HEK293 (cell line): ENCODE measurements around the gene RBBP8.

Experiments
- CTCF ChIA-PET: fragments of 350-600 bp; formaldehyde crosslinking; extraction: SDS; loops from one replicate; lab custom pipeline; 2021; ENCODE audit warnings: antibody characterized with exemption; lab: Yijun Ruan, JAX
- POLR2A ChIA-PET: fragments of 300-600 bp; formaldehyde crosslinking; extraction: SDS; loops from one replicate; lab custom pipeline; 2020; ENCODE audit warnings: antibody characterized with exemption, inconsistent platforms; lab: Yijun Ruan, JAX
- H3K27ac ChIP-seq: fragments of 200-500 bp; sonication (Bioruptor generic); 2 replicates; pipeline ENCODE4 v1.5.1; 2014; ENCODE audit warnings: low read depth, low read length, control low read depth, inconsistent platforms; ENCODE audit errors: extremely low read depth
- H3K36me3 ChIP-seq, 2 experiments: fragments of 200-500 bp in 1 of 2; sonication (Bioruptor generic) in 1 of 2; 1 replicate in 1 of 2; 2 replicates in 1 of 2; pipeline ENCODE4 v1.5.1; 2014 to 2017; ENCODE audit warnings: inconsistent platforms in 2 of 2, low read length in 2 of 2; ENCODE audit not compliant: control insufficient read depth in 2 of 2, insufficient read depth in 1 of 2
- H3K4me1 ChIP-seq: fragments of 200-500 bp; sonication (Bioruptor generic); 2 replicates; pipeline ENCODE4 v1.5.1; 2014; ENCODE audit warnings: mild to moderate bottlenecking, low read length, inconsistent platforms; ENCODE audit not compliant: control insufficient read depth, insufficient read depth
- H3K4me3 ChIP-seq: 2 replicates; pipeline ENCODE4 v1.5.1; 2011; ENCODE audit warnings: low read depth, mild to moderate bottlenecking, control low read depth, low read length, moderate library complexity
- H3K9me3 ChIP-seq: fragments of 200-500 bp; sonication (Bioruptor generic); 2 replicates; pipeline ENCODE4 v1.5.1; 2014; ENCODE audit warnings: low read depth, low read length, inconsistent platforms; ENCODE audit not compliant: control insufficient read depth, insufficient read depth
- EGR2 ChIP-seq: fragments of 450-650 bp; formaldehyde crosslinking; IDR thresholded peaks from 2 replicates; pipeline ENCODE4 v1.5.1; 2016; ENCODE audit warnings: low read depth, missing biosample characterization, missing genetic modification characterization
- GFI1B ChIP-seq: fragments of 450-650 bp; formaldehyde crosslinking; IDR thresholded peaks from 2 replicates; pipeline ENCODE4 v1.5.1; 2016; ENCODE audit warnings: missing biosample characterization, missing genetic modification characterization
- HOXC10 ChIP-seq: sonication (generic); formaldehyde crosslinking; IDR thresholded peaks from 2 replicates; pipeline ENCODE4 v1.8.1; 2023; ENCODE audit warnings: mild to moderate bottlenecking, missing genetic modification reagents
- OSR2 ChIP-seq: fragments of 450-650 bp; formaldehyde crosslinking; IDR thresholded peaks from 2 replicates; pipeline ENCODE4 v1.5.1; 2016; ENCODE audit warnings: missing biosample characterization, missing genetic modification characterization
- SCRT2 ChIP-seq: fragments of 450-650 bp; formaldehyde crosslinking; IDR thresholded peaks from 2 replicates; pipeline ENCODE4 v1.5.1; 2016; ENCODE audit warnings: missing biosample characterization, missing genetic modification characterization
- SP2 ChIP-seq: fragments of 450-650 bp; formaldehyde crosslinking; IDR thresholded peaks from 2 replicates; pipeline ENCODE4 v1.5.1; 2016; ENCODE audit warnings: missing biosample characterization, missing genetic modification characterization
- WT1 ChIP-seq: fragments of 450-650 bp; formaldehyde crosslinking; IDR thresholded peaks from 2 replicates; pipeline ENCODE4 v1.5.1; 2016; ENCODE audit warnings: missing biosample characterization, missing genetic modification characterization
- YY1 ChIP-seq: fragments of 450-650 bp; formaldehyde crosslinking; IDR thresholded peaks from 2 replicates; pipeline ENCODE4 v1.5.1; 2018; ENCODE audit warnings: missing biosample characterization, missing genetic modification characterization
- ZBTB48 ChIP-seq: fragments of 450-650 bp; formaldehyde crosslinking; IDR thresholded peaks from 2 replicates; pipeline ENCODE4 v1.5.1; 2016; ENCODE audit warnings: missing biosample characterization, missing genetic modification characterization
- ZEB2 ChIP-seq: fragments of 450-650 bp; formaldehyde crosslinking; IDR thresholded peaks from 2 replicates; pipeline ENCODE4 v1.5.1; 2016; ENCODE audit warnings: missing biosample characterization, missing genetic modification characterization
- ZFP41 ChIP-seq: fragments of 450-650 bp; formaldehyde crosslinking; IDR thresholded peaks from 2 replicates; pipeline ENCODE4 v1.5.1; 2016; ENCODE audit warnings: missing biosample characterization, missing genetic modification characterization, borderline replicate concordance
- ZFP69B ChIP-seq: fragments of 450-650 bp; formaldehyde crosslinking; IDR thresholded peaks from 2 replicates; pipeline ENCODE4 v1.5.1; 2016; ENCODE audit warnings: missing biosample characterization, missing genetic modification characterization
- ZNF112 ChIP-seq: fragments of 450-650 bp; formaldehyde crosslinking; IDR thresholded peaks from 2 replicates; pipeline ENCODE4 v1.5.0; 2017; ENCODE audit warnings: missing biosample characterization, missing genetic modification characterization
- ZNF138 ChIP-seq: fragments of 450-650 bp; formaldehyde crosslinking; IDR thresholded peaks from 2 replicates; pipeline ENCODE4 v1.5.1; 2016; ENCODE audit warnings: missing biosample characterization, missing genetic modification characterization, borderline replicate concordance
- ZNF223 ChIP-seq: fragments of 450-650 bp; formaldehyde crosslinking; IDR thresholded peaks from 2 replicates; pipeline ENCODE4 v1.5.1; 2016; ENCODE audit warnings: missing biosample characterization, missing genetic modification characterization
- ZNF239 ChIP-seq: fragments of 450-650 bp; formaldehyde crosslinking; IDR thresholded peaks from 2 replicates; pipeline ENCODE4 v1.5.1; 2016; ENCODE audit warnings: missing biosample characterization, missing genetic modification characterization
- ZNF302 ChIP-seq: fragments of 450-650 bp; formaldehyde crosslinking; IDR thresholded peaks from 2 replicates; pipeline ENCODE4 v1.5.1; 2016; ENCODE audit warnings: missing biosample characterization, missing genetic modification characterization, low read depth
- ZNF311 ChIP-seq: fragments of 450-650 bp; formaldehyde crosslinking; IDR thresholded peaks from 2 replicates; pipeline ENCODE4 v1.5.1; 2017; ENCODE audit warnings: missing biosample characterization, missing genetic modification characterization, borderline replicate concordance
- ZNF404 ChIP-seq: fragments of 450-650 bp; formaldehyde crosslinking; IDR thresholded peaks from 2 replicates; pipeline ENCODE4 v1.5.1; 2017; ENCODE audit warnings: missing biosample characterization, missing genetic modification characterization
- ZNF501 ChIP-seq: fragments of 450-650 bp; formaldehyde crosslinking; IDR thresholded peaks from 2 replicates; pipeline ENCODE4 v1.5.1; 2016; ENCODE audit warnings: missing biosample characterization, missing genetic modification characterization
- ZNF624 ChIP-seq: fragments of 450-650 bp; formaldehyde crosslinking; IDR thresholded peaks from 2 replicates; pipeline ENCODE4 v1.5.1; 2017; ENCODE audit warnings: missing biosample characterization, missing genetic modification characterization
- ZNF654 ChIP-seq: fragments of 450-650 bp; formaldehyde crosslinking; IDR thresholded peaks from 2 replicates; pipeline ENCODE4 v1.5.1; 2016; ENCODE audit warnings: low read depth, missing biosample characterization, missing genetic modification characterization
- ZNF791 ChIP-seq: fragments of 450-650 bp; formaldehyde crosslinking; IDR thresholded peaks from 2 replicates; pipeline ENCODE4 v1.5.1; 2016; ENCODE audit warnings: missing biosample characterization, missing genetic modification characterization
- TF ChIP-seq, protein P1 (sequence below): fragments of 450-650 bp; formaldehyde crosslinking; IDR thresholded peaks from 2 replicates; pipeline ENCODE4 v1.5.1; 2016; ENCODE audit warnings: missing biosample characterization, missing genetic modification characterization
- TF ChIP-seq, protein P2 (sequence below): fragments of 450-650 bp; formaldehyde crosslinking; IDR thresholded peaks from 2 replicates; pipeline ENCODE4 v1.5.1; 2016; ENCODE audit warnings: missing biosample characterization, missing genetic modification characterization

RBBP8 gene

DNA sequence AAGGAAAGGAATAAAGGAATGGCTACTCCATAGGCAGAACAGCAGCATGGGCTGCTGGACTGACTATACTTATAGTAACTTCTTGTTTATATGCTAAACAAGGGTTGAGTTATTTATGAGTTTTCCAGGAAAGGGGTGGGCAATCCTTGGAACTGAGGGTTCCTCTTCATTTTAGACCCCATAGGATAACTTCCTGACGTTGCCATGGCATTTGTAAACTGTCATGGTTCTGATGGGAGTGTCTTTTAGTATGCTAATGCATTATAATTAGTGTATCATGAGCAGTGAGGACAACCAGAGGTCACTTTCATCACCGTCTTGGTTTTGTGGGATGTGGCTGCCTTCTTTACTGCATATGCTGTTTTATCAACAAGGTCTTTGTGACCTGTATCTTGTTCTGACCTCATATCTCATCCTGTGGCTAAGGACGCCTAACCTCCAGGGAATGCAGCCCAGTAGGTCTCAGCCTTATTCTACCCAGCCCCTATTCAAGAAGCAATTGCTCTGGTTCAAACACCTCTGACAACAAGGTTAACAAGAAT, 103.6 kb downstream of the RBBP8 start (continued):
- TF ChIP-seq, protein P1, sequence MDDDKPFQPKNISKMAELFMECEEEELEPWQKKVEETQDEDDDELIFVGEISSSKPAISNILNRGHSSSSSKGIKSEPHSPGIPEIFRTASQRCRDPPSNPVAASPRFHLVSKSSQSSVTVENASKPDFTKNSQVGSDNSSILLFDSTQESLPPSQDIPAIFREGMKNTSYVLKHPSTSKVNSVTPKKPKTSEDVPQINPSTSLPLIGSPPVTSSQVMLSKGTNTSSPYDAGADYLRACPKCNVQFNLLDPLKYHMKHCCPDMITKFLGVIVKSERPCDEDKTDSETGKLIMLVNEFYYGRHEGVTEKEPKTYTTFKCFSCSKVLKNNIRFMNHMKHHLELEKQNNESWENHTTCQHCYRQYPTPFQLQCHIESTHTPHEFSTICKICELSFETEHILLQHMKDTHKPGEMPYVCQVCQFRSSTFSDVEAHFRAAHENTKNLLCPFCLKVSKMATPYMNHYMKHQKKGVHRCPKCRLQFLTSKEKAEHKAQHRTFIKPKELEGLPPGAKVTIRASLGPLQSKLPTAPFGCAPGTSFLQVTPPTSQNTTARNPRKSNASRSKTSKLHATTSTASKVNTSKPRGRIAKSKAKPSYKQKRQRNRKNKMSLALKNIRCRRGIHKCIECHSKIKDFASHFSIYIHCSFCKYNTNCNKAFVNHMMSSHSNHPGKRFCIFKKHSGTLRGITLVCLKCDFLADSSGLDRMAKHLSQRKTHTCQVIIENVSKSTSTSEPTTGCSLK (tag by site-specific recombination) = no peak

DNA sequence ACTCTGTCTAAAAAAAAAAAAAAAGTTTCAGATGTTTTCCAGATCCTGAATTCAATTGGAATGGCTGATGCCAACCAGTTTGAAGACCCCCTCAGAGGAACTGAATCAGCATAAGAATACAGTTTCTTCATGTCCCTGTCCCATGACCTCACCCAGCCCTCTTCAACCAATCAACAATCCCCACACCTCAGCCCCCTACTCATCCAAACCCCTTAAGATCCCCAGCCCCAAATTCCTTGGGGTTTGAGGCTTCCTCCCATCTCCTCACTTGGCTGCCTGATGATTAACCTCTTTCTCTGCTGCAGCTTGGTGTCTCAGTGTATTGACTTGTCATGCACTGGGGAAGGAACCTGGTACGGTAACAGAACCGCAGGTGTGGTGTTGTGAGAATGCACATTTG, 104.5 kb downstream of the RBBP8 start:
- Histone ChIP-seq H3K4me1 (no peaks in the 10 kb centered on the region), H3K27ac (no peak overlapping the region), H3K36me3 (no peaks in the 10 kb centered on the region), H3K9me3 (no peaks in the 10 kb centered on the region), H3K4me3 (no peak overlapping the region)
- CTCF ChIA-PET = interaction anchor here (0.6 to 1.1 kb wide), 2 partner anchors 9 to 1410 kb away, joined by 3 read pairs; no protein-coding TSS in a partner anchor
- TF ChIP-seq ZBTB48 (tag by site-specific recombination) = no peak
- TF ChIP-seq ZFP69B (tag by site-specific recombination) = no peak
- no peak for TF ChIP-seq ZNF791 (tag by site-specific recombination)
- no peak for TF ChIP-seq ZNF501
- TF ChIP-seq EGR2 = no peak
- no peak for TF ChIP-seq WT1 (tag by site-specific recombination)
- POLR2A ChIA-PET = no interaction called here

DNA sequence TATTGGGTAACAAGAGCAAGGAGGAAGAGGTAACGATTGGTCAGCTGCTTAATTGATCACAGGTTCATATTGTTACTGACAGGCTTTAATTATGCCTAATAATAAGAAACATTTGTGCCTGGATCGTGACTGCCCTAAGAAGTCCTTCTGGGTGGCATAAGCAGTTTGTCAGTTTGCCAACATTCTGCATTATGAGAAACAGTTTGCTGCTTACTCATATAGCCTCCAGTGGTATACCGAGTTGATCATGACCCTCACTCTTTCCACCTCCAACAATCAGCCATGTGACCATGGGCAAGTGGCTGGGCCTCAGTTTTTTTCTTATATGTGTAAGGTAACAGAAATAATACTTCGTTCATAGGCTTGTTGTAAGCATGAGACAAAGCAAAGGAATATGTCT, 105.6 kb downstream of the RBBP8 start:
- H3K36me3 ChIP-seq = no peaks in the 10 kb centered on the region
- H3K4me3 ChIP-seq = no peak overlapping the region
- CTCF ChIA-PET = no interaction called here
- TF ChIP-seq SCRT2 (no peak), ZNF239 (tag by site-specific recombination) (no peak), ZNF501 (no peak), ZNF654 (tag by site-specific recombination) (no peak), ZNF138 (tag by site-specific recombination) (no peak), ZNF302 (no peak), ZNF112 (no peak), GFI1B (no peak), SP2 (no peak), HOXC10 (CRISPR knock-in tag) (no peak), ZNF404 (no peak), ZEB2 (no peak), ZFP41 (tag by site-specific recombination) (no peak), OSR2 (tag by site-specific recombination) (no peak), ZNF311 (no peak), YY1 (tag by site-specific recombination) (no peak), ZNF624 (tag by site-specific recombination) (no peak), ZNF223 (tag by site-specific recombination) (no peak)
- TF ChIP-seq, protein P1 (tag by site-specific recombination) = no peak
- TF ChIP-seq, protein P2, sequence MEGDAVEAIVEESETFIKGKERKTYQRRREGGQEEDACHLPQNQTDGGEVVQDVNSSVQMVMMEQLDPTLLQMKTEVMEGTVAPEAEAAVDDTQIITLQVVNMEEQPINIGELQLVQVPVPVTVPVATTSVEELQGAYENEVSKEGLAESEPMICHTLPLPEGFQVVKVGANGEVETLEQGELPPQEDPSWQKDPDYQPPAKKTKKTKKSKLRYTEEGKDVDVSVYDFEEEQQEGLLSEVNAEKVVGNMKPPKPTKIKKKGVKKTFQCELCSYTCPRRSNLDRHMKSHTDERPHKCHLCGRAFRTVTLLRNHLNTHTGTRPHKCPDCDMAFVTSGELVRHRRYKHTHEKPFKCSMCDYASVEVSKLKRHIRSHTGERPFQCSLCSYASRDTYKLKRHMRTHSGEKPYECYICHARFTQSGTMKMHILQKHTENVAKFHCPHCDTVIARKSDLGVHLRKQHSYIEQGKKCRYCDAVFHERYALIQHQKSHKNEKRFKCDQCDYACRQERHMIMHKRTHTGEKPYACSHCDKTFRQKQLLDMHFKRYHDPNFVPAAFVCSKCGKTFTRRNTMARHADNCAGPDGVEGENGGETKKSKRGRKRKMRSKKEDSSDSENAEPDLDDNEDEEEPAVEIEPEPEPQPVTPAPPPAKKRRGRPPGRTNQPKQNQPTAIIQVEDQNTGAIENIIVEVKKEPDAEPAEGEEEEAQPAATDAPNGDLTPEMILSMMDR (tag by site-specific recombination) = no peak
- H3K4me1 ChIP-seq = no peaks in the 10 kb centered on the region
- POLR2A ChIA-PET = no interaction called here
- H3K27ac ChIP-seq = no peak overlapping the region
- no peaks in the 10 kb centered on the region for H3K9me3 ChIP-seq
